Vein endothelial cell (primary cell): ENCODE results near the gene CD83. TPM values are rescaled to one million over a fixed set of nuclear protein-coding genes. Genes with fewer than 3 reads are reported as not detected.

Source experiments
- small RNA-seq: library from RNA; depleted of rRNA; stranded (forward); fragments of <200 nt; gene quantifications from one replicate; pipeline ENCODE3, GENCODE V24; 2012
- total RNA-seq: library from RNA; depleted of rRNA; stranded (reverse); fragments of >200 nt; gene quantifications from 2 replicates; pipeline ENCODE4 v1.2.3, GENCODE V29; 2012

Gene CD83, protein sequence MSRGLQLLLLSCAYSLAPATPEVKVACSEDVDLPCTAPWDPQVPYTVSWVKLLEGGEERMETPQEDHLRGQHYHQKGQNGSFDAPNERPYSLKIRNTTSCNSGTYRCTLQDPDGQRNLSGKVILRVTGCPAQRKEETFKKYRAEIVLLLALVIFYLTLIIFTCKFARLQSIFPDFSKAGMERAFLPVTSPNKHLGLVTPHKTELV
- total RNA-seq = 0.33 and 1.7 TPM in 2 replicates

DNA sequence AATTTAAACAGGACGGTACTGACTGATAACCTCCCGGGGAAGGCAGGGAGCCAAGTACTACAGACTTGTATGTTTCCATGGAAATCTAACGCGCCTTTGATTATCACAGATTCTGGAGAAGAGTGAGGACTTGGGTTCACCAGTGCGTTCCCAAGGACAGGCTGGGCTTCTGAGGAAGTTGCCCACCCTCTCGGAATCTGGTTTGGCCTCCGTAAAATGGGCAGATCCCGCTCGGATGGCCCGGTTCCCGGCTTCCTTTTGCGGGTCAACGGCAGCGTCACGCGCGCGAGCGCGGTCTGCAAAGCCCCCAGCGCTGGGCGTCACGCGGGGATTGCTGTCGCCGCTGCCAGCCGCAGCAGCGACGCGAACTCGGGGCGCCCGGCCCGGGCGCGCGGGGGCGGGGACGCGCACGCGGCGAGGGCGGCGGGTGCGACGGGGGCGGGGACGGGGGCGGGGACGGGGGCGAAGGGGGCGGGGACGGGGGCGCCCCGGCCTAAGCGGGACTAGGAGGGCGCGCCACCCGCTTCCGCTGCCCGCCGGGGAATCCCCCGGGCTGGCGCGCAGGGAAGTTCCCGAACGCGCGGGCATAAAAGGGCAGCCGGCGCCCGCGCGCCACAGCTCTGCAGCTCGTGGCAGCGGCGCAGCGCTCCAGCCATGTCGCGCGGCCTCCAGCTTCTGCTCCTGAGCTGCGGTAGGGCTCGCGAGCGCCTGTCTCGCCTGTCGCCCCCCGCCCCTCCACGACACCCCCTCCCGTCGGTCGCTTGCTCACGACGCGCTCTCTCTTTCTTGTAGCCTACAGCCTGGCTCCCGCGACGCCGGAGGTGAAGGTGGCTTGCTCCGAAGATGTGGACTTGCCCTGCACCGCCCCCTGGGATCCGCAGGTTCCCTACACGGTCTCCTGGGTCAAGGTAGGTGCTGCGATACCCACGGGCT lies at the start of gene CD83:
Gene CD83 (plus strand): TSS at position 615 of the 933 bp plus-strand sequence. CDS start 40 bp downstream, at position 655.

Small RNA genes within 50 kb of the gene (small RNA-seq; reads per million reads assigned to genes)
- gene RNU7-133P = not detected

Other genes with a start within 250 kb of the CD83 start
- gene RNF182, start 192.8 kb upstream of the CD83 start, total RNA-seq = 4.3 and 8.2 TPM in 2 replicates